ENCODE results near the gene MAP1B.
A peak's percentile ranks its signal among the peaks of the same experiment; 100 is the strongest.
"Not testable (repeated sequence)": the region's sequence is repeated elsewhere in the genome, so short reads cannot be mapped to it uniquely, and the experiment has no call there.

Gene MAP1B

GRCh38 chr5:72107131-72107900 lies at the start of gene MAP1B:
MAP1B (plus strand) TSS chr5:72107475; CDS start chr5:72107532, 57 bp downstream.
- no peak for DNase-seq

- DNase-seq, result no peak
Observed at GRCh38 chr5:72057816-72058215, 49.5 kb upstream of the MAP1B start.

GRCh38 chr5:72063219-72063819 lies 44.0 kb upstream of the MAP1B start:
- peak; percentile 4 to 18 for DNase-seq

GRCh38 chr5:72064801-72065570 lies 42.3 kb upstream of the MAP1B start:
- DNase-seq, result no peak

- DNase-seq, result no peak
Observed at GRCh38 chr5:72065751-72066255, 41.5 kb upstream of the MAP1B start.

- DNase-seq, result no peak
Observed at GRCh38 chr5:72066705-72067107, 40.6 kb upstream of the MAP1B start.

- no peak for DNase-seq
Observed at GRCh38 chr5:72067682-72068470, 39.4 kb upstream of the MAP1B start.

GRCh38 chr5:72070529-72070928 lies 36.7 kb upstream of the MAP1B start:
- no peak for DNase-seq

- no peak for DNase-seq
Observed at GRCh38 chr5:72071906-72072305, 35.4 kb upstream of the MAP1B start.

- no peak for DNase-seq
Observed at GRCh38 chr5:72074251-72074650, 33.0 kb upstream of the MAP1B start.

- DNase-seq, result no peak
Observed at GRCh38 chr5:72075461-72075860, 31.8 kb upstream of the MAP1B start.

- no peak for DNase-seq
Observed at GRCh38 chr5:72076621-72077300, 30.5 kb upstream of the MAP1B start.

- DNase-seq, result no peak
Observed at GRCh38 chr5:72077390-72077789, 29.9 kb upstream of the MAP1B start.

- no peak for DNase-seq
Observed at GRCh38 chr5:72079288-72079687, 28.0 kb upstream of the MAP1B start.

GRCh38 chr5:72082048-72082447 lies 25.2 kb upstream of the MAP1B start:
- DNase-seq, result no peak

- no peak for DNase-seq
Observed at GRCh38 chr5:72084876-72085275, 22.4 kb upstream of the MAP1B start.

GRCh38 chr5:72085319-72085718 lies 22.0 kb upstream of the MAP1B start:
- no peak for DNase-seq

GRCh38 chr5:72089713-72090112 lies 17.6 kb upstream of the MAP1B start:
- DNase-seq, result not testable (repeated sequence)

- no peak for DNase-seq
Observed at GRCh38 chr5:72092074-72092473, 15.2 kb upstream of the MAP1B start.

GRCh38 chr5:72093217-72093616 lies 14.1 kb upstream of the MAP1B start:
- DNase-seq, result no peak

- DNase-seq, result no peak
Observed at GRCh38 chr5:72093824-72094223, 13.5 kb upstream of the MAP1B start.

GRCh38 chr5:72096602-72097188 lies 10.6 kb upstream of the MAP1B start:
- no peak for DNase-seq

Measured in stimulated activated CD4-positive, alpha-beta T cell treated with anti-CD3 and anti-CD28 coated beads, Interleukin-2, amount 100 ng/mL, for 48 hours (primary cell).